Fibroblast of lung (primary cell): ENCODE results near the gene PLEKHH3.

ENCODE experiments used
- EZH2 ChIP-seq: IDR thresholded peaks from 2 replicates; pipeline ENCODE4 v1.5.1; 2012; ENCODE audit warnings: low read length, control low read depth, mild to moderate bottlenecking; ENCODE audit errors: missing control alignments
- TF ChIP-seq, protein P1 (sequence below), 2 donors: IDR thresholded peaks in 1 of 2; conservative IDR thresholded peaks in 1 of 2; 1 replicate in 1 of 2; 2 replicates in 1 of 2; pipeline ENCODE4 v1.5.1; 2011 to 2012; ENCODE audit warnings: low read length in 2 of 2, control low read depth in 1 of 2, inconsistent platforms in 1 of 2, low read depth in 1 of 2, mild to moderate bottlenecking in 1 of 2

DNA sequence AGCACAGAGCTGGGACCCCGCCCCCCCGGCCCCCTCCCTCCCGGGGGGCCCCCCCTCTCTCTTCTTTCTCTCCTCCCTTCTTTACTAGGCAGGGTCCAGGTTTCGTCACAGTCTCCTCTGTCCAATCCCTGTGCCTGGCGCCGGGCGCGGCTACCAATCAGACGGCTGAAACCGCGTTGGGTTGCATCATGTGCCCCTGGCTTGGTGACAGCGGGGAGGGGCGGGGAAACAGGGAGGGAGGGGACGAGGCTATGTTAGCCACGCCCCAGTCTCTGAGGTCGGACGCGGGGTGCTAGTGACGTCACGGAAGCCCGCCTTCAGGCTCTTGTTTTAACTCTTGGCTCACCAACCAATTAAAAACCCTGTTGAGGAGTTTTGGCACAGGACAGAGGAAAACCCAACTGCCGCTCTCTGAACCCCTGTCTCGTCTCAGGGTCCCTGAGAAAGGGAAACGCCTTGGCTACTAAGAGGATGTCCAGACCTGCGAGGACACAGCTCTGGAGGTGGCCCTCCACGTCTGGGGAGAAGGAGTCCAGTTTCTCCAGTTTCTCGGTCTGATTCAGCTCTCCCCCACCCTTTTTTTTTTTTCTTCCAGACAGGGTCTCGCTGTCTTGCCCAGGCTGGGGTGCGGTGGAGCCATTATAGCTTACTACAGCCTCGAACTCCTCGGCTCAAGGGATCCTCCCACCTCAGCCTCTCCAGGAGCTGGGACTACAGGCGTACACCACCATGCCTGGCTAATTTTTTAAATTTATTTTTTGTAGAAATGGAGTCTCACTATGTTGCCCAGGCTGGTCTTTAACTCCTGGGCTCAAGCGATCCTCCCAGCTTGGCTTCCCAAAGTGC lies 441 bp upstream of the PLEKHH3 start:
- TF ChIP-seq, protein P1, sequence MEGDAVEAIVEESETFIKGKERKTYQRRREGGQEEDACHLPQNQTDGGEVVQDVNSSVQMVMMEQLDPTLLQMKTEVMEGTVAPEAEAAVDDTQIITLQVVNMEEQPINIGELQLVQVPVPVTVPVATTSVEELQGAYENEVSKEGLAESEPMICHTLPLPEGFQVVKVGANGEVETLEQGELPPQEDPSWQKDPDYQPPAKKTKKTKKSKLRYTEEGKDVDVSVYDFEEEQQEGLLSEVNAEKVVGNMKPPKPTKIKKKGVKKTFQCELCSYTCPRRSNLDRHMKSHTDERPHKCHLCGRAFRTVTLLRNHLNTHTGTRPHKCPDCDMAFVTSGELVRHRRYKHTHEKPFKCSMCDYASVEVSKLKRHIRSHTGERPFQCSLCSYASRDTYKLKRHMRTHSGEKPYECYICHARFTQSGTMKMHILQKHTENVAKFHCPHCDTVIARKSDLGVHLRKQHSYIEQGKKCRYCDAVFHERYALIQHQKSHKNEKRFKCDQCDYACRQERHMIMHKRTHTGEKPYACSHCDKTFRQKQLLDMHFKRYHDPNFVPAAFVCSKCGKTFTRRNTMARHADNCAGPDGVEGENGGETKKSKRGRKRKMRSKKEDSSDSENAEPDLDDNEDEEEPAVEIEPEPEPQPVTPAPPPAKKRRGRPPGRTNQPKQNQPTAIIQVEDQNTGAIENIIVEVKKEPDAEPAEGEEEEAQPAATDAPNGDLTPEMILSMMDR (conservative IDR thresholded peaks at IDR 0.05 in 1 of 2, IDR thresholded peaks at IDR 0.05 in 1 of 2; ENCODE audit: low read depth in 1 of 2, low read length in 2 of 2), result no peak
- TF ChIP-seq EZH2, result no peak
